Activated effector memory CD4-positive, alpha-beta T cell treated with Interleukin-2 at 50 U/mL for 16 hours (primary cell): Measurements from ENCODE around the gene IGFBP4.

Experiments
- DNase-seq: peaks from one replicate; pipeline ENCODE4 v3.0.0-alpha.2; 2020

IGFBP4 gene

DNA sequence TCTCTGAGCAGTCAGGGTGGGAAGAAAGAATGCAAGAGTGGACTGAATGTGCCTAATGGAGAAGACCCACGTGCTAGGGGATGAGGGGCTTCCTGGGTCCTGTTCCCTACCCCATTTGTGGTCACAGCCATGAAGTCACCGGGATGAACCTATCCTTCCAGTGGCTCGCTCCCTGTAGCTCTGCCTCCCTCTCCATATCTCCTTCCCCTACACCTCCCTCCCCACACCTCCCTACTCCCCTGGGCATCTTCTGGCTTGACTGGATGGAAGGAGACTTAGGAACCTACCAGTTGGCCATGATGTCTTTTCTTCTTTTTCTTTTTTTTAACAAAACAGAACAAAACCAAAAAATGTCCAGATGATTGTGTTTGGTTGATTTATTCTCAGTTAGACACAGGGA is 14.1 kb downstream of the IGFBP4 start:
- no peak for DNase-seq

DNA sequence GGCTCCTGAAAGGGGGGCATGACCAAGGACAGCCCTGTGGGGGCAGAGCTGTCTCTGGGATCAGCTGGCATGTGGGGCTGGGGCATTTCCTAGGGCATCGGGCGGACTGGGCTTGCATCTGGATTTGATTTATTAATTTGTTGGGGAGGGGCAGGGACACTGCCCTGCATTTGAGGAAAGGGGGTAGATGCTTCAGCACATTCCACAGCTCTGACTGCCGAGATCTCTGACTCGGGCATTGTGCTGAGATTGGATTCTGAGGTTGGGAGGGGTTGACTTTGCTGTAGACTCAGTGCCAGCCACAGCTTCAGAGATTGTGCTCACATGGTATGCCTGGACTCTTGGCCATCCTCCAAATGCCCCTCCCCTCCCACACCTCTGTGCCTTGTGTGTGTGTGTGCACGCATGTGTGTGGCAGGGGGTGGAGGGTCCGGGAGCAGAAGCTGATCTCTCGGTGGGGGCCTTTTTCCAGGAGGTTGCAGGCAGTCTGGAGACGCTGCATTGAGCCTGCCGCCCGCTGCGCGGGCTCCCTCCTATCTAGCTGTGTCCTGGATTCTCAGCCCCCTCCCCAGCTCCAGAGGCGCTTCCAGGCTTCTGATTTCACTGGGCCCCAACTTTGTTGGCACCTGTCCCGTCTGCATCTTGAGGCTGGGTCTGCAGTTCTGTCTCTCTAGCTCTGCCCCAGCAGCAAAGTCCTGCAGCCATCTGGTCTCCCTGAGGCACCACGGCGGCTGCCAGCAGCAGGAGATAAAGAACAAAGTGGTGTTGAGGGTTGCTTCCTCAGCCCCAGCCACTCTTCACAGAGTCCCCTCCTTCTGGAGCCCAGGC is 14.9 kb downstream of the IGFBP4 start:
- no peak for DNase-seq

DNA sequence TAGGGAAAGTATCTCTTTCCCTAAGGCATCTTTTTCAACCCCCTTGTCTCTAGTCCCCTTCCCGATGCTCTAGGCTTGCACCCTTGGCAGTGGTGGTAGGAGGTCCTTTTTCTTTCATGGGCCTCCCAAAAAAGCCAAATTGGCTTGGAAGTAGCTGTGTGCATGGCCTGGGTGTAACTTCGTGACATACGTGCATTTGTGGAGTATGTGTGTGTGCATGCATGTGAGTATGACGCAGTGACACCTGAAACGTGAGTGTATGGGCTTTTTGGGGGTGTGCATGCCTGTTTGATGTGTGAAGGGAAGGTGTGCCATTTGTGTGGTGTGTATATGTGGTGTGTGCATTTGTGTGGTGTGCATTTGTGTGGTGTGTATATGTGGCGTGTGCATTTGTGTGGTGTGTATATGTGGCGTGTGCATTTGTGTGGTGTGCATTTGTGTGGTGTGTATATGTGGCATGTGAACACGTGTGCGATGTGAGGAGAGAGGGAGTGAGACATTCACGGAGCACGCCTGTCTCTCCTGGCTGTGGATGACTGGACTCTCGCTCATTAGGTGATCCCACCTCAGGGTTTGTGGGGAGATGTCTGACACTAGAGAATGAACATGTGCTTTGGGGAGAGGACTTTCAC is 15.7 kb downstream of the IGFBP4 start:
- no peak for DNase-seq

DNA sequence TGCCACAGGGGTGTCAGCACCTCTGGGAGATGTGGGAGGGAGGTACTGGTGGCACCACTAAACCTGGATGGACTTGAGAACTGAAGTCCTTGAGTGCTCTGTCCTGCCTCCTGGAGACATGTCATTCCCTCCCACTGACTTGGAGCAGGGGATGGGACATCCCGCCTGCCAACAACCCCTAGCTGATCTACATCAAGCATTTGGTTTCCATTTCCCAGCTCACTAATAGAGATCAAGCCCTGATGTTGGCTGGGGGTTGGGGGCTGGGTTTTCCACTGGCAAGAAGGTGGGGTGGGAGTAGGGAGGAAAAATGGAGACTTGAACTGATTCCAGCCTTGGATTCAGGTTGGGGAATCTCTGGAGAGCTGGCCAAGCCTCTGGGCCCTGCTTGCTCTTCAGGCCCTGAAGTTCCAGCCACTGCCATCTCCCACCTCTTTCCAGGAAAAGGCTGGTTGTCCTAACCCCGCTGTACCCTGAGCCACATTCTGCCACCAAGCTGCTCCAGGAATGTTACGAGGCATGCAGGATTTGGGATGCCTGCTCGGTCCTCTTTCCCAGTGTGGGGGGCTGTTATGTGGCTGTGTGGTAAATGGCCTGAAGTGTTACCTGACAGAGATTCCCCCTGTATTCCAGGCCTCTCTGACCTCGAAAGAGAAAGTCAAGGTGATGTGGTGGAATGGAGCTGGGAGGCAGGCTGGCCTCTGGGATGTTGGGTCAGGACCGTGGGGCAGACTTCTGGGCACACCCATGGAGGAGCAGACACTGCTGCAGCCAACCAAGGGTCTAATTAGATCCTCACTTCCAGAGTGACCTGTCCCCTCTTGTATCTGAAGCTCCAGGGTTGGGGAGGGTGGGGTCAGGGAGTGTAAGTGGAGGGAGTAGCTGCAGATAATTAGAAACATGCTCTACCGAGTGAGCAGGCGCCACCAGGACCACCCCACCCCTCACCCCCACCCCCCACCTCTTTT is 16.7 kb downstream of the IGFBP4 start:
- DNase-seq = no peak

DNA sequence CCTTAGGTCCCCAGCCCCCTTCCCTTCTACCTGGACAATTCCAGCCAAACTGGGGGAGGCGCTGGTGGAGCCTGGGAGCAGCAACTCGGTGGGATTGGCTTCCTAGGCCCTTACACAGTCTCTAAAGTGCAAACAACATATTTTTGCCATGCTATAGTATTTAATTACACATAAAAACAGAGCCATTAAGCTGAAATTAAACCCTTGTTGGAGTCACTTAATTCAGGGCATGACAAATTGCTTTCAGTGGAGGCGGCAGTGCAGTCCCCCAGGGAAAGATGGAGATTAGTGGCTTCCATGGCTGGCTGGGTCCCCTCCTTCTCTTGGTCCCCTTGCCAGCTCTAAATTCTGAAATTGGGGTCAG is 17.3 kb downstream of the IGFBP4 start:
- no peak for DNase-seq

DNA sequence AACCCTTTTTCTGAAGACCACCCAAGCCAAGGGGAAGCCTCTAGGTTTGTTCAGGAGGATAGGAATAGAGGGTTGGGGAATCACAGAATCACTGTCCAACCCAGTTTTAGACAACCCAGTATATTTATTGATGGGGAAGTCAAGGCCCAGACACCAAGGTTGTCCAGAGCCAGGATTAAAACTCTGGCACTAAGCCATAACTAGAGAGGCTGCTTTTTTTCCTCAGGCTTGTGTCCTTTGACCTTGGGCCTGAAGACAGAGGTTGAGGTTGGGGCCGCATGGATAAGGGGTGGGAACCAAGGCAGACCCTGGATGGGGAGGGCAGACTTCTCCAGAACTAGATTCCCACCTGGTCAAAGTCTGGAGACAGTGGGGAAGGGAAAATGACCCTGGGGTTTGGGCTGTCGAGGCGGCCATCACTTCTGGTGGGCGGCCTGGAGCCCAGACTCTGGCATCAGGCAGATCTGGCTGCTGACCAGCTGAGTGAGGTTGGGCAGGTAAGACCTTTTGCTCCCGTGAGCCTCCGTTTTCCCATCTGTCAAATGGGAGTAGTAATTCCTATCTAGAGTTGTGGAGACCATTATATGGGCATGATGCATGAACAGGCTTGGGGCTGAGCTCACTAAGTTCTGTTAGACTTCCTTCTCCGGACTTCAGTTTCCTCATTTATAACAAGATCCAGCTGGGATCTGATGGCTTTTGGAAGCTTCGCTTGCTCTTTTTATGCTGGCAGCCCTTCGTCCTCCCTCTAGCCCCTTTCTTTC is 17.9 kb downstream of the IGFBP4 start:
- DNase-seq = no peak

DNA sequence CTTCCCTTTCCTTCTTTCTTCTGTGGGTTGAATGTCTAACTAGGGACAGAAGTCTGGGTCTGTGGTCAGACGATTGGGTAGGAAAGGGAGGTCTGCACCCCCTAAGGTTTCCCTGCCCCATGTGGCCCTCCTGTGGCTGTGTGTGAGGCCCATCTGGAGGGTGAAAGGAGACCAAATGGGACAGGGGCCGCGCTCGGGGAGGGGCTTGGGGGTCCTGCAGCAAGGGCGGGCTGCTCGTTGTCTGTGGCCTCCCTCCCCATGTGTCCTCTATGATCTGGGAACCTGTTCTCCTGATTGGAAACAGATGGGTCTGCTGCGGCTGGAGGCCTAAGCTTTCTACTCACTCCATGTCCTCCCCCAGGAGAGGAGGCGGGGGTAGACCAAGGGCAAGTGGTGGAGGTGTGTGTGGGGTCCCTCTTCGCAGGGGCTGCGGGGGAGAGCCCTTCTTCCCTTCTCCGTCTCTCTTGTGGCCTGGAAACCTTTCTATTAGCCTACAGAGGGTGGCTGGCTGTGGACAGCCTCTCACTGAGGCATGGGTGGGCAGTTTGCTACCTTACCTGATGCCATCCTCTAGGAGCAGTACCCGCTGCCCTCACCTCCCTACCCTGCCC is 18.6 kb downstream of the IGFBP4 start:
- no peak for DNase-seq

DNA sequence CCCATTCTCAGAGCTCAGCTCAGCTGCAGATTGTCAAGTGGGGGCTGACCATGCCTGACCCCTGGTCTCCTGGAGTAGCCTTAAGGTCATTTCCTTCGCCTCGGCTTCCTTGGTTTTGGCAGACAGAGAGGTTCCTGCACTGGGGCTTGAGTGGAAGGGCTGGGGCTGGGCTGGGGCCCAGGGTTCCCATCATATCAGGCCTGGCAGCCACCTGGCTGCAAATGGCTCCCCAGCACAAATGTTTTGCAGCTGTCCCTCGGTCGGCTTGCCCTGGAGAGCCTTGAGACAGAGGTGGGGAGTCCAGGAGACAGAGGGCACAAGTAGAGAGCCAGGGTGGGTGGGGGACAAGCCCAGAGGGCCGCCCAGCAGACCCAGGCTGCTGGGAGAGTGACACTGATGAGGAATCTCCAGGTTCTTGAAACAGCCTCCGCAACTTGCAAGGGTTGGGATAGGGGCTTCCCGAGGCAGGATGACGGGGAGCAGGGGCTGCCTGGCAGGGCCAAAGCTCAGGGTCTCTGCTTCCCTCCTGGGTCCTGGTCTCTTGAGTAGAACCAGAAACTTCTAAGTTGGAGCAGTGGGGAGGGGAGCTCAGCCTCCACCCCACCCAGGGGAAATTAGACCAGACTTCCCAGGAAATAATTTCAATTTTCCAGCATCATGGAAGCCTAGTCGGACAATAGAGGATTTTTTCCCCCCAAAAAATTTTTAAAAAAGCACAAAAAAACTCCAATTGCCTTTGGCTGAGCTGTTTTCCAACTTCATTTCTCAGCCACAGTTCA is 19.3 kb downstream of the IGFBP4 start:
- no peak for DNase-seq

DNA sequence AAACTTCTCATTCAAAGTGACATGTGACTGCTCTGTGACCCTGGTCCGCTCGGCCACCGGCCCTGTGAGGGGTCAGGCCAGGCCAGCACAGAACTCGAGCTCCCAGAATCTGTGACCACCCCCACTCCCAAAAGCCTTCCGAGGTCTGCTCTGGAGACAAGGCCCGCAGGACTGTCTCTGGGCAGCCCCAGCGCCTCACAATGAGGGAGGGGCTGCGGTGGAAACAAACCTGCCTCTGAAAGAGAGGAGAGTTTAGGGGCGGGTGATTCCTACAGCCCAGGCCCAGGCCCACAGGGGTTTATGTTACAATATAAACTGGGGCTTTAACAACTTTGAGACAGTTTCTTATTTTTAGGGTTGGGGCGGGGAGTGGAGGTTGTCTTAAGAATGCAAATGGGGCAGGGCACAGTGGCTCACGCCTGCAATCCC is 19.9 kb downstream of the IGFBP4 start:
- no peak for DNase-seq

DNA sequence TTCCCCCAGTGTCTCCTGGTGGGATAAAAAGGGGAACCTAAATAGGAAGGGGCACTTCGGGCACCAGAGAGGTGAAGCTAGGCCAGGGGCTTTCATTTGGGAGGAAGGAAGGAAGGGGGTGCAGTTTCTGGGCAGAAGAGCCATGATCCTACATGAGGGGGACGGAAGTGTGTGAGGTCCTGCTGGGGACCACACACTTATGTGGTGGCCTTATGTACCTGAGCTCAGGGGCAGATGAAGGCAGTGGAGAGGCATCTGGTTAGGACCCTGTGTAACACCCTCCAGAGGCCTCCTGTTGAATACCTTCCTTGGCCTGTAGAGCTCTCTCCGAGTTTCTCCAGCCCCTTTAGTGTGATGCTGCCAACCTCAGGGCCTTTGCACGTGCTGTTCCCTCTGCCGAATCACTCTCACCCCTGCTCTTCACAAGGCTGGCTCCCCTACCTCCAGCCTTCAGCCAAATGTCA is 21.2 kb downstream of the IGFBP4 start:
- DNase-seq = no peak

DNA sequence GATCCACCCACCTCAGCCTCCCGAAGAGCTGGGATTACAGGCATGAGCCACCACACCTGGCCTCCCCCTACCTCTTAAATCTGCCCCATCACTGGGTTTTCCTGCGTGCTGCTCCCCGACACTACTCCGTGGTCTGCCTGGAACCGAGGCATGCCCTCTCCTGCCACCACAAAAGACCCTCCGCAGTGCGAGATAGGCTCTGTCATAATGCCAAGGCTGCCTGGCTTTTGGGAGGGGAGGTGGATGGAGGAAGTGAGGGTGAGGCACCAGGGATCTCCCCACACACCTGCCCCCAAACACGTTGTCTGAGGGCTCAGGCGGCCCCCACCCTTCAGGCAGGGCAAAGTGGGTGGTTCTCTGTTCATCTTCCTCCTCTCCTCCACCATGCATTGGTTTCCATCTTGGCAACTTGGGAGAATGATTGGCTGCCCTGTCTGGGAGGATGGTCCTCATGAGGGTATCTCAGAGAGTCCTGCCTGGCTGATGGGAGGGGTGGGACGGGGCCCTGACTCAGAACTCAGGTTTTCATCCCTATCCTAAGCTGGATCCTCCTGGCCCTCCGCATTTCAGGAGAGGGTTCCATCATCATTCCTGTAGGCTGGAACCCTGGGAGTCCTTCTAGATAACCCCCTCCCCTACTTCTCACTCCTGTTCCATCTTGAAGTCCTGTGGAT is 23.2 kb downstream of the IGFBP4 start:
- no peak for DNase-seq

DNA sequence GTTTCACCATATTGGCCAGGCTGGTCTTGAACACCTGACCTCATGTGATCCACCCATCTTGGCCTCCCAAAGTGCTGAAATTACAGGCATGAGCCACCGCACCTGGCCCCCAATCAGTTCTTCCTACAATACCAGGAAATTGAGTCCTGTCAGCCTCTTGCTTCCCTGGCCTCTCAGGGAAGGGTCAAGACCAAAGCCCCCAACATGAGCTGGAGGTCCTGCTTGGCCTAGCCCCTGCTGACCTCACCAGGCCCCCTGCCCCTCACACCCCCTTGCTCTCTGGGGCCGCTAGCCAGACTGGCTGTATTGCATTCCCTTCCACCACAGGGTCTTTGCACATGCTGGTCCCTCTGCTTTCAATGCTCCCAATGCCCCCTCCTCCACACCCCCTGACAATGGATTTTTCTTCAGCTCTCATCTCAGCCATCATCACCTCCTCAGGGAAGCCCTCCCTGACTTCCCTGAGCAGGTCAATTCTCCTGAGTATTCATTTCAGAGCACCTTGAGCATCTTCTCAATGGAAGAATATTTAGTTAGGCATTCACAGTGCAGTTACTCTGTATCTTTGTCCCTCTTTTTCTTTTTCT is 24.1 kb downstream of the IGFBP4 start:
- no peak for DNase-seq

DNA sequence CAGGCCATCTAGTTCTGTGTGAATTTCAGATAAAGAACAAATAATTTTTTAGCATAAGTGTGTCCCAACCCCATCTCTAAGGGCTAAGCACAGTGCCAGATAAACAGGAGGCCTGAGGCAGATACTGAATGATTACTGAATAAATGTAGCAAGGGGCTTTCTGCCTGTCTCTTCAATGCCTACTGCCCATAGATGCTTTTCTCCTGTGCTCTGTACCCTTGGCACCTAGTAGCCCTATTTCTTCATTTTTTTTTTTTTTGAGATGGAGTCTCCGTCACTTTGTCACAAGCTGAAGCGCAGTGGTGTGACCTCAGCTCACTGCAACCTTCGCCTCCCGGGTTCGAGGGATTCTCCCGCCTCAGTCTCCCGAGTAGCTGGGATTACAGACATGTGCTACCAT is 25.3 kb downstream of the IGFBP4 start:
- no peak for DNase-seq

DNA sequence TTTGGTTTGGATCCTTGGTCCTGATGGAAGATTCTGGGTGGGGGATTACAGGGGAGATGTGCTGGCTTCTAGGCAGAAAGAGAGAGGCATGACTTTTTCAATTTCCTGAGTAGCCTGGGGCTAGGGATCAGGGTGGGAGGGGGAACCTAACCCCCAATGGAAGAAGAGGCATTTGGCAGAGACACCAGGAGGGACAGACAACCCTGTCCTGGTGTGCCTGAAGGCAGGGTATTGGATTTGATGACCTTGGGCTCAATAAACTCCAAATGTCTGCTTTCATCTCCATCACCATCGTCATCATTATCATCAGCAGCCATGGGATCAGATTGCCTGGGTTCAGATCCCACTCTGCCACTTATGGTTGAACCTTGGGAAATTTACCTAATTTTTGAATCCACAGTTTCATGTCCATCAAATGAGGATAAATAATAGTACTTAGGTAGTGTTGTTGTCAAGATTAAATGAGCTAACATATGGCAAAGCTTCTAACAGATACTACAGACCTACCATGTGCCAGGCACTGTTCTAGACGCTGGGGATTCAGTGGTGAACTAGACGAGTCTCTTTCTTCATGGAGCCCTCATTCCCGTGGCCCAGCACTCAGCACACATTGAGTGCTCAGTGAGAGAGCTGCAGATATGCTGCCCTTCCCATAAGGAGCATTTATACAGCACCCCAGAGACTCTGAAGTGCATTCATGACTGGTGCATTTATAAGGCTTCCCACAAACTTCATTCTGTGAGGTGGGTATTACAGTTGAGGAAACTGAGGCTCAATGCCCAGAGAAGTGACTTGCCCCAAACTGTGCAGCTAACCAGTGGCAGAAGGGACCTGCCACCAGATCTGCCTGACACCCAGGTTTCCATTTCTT is 26.8 kb downstream of the IGFBP4 start:
- DNase-seq = no peak

DNA sequence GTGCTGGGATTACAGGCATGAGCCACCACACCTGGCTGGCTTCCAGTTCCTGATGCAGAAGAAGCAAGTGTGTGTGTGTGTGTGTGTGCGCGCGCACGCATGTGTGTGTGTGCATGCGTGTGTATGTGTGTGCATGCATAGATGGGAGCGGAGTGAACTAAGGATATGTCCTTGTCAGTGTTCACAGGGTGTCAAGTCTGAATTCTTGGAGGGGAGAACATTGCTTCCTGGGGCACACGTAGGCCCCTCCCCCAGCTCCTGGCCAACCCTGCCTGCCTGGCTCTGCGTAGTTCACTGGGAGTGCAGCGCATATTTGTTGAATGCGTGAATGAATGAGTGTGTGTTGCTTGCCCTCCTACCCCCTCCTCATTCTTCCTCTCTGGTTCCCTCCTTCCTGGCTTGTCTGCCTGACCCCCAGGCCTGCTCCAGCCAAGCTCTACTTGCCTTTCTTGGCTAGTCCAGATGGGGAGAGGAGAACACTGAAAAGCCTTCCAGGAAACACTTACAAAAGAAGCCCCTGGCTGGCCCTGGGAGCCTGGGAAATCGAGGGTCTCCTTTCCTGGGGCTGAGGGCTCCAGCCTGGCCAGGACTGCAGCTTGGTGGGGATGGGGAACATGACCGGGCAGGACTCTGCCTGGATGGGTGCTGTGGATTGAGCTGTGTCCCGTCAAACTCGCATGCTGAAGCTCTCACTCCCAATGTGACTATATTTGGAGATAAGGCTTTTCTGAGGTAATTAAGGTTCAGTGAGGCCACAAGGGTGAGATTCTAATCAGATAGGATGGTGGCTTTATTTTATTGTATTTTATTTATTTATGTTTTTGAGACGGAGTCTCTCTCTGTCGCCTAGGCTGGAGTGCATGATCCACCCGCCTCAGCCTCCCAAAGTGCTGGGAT is 27.9 kb downstream of the IGFBP4 start:
- DNase-seq = no peak

DNA sequence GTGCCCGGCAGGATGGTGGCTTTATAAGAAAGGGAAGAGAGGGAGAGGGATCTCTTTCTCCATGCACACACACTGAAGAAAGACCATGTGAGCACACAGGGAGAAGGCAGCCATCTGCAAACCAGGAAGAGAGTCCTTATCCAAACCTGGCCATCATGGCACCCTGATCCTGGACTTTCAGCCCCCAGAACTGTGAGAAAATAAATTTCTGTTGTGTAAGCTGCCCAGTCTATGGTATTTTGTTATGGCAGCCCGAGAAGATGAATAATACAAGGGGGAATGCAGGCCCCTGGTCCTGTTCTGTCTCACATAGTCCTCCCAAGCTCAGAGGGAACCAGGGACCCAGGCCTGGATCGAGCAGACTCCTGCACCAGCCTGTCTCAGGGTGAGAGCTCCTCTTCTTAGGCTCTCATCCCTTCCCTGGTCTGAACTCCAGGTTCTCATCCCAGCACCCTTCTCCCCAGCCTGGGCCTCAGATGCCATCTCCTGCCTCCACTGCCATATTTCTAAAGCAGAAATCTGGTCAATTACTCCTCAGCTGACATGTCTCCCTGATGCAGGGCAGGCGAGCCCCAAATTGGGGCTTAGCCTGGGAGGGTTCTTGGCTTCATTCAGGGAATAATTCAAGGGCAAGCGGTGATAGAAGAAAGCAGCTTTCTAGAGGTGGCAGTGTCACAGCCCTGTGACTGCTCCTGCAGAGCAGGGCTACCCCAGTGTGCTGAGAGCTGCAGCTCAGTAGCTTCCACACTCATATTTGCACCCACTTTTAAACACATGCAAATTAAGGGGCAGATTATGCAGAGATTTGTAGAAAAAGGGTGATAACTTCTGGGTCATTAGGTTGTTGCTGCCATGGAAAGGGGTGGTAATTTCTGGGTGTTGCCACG is 28.8 kb downstream of the IGFBP4 start:
- no peak for DNase-seq
